ENCODE results near the gene NUP214. TPM values are rescaled to one million over a fixed set of nuclear protein-coding genes. Genes with fewer than 3 reads are reported as not detected.

The NUP214 gene
- total RNA-seq, 1 donor from 2014 or later = 24.7 TPM

GRCh38 chr9:131169563-131170240, 44.3 kb downstream of the NUP214 start:
- H3K4me3 ChIP-seq = no peak overlapping the region
- no peaks in the 10 kb centered on the region for H3K27me3 ChIP-seq (ENCODE audit: low read depth)
- peaks cover 11% of the 10 kb centered on the region for H3K4me1 ChIP-seq
- TF ChIP-seq, protein P1, sequence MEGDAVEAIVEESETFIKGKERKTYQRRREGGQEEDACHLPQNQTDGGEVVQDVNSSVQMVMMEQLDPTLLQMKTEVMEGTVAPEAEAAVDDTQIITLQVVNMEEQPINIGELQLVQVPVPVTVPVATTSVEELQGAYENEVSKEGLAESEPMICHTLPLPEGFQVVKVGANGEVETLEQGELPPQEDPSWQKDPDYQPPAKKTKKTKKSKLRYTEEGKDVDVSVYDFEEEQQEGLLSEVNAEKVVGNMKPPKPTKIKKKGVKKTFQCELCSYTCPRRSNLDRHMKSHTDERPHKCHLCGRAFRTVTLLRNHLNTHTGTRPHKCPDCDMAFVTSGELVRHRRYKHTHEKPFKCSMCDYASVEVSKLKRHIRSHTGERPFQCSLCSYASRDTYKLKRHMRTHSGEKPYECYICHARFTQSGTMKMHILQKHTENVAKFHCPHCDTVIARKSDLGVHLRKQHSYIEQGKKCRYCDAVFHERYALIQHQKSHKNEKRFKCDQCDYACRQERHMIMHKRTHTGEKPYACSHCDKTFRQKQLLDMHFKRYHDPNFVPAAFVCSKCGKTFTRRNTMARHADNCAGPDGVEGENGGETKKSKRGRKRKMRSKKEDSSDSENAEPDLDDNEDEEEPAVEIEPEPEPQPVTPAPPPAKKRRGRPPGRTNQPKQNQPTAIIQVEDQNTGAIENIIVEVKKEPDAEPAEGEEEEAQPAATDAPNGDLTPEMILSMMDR (IDR thresholded peaks at IDR 0.05; ENCODE audit: borderline replicate concordance) = no peak
- H3K9me3 ChIP-seq (replicated peaks) = no peaks in the 10 kb centered on the region
- no peak overlapping the region for H3K27ac ChIP-seq (replicated peaks)
- intact Hi-C loops (cut with micrococcal nuclease) = no loop called here
- no peak for DNase-seq
- peaks cover 31% of the 10 kb centered on the region for H3K36me3 ChIP-seq

- no peak overlapping the region for H3K27ac ChIP-seq (replicated peaks)
- TF ChIP-seq, protein P1 (IDR thresholded peaks at IDR 0.05; ENCODE audit: borderline replicate concordance) = no peak
- no peaks in the 10 kb centered on the region for H3K27me3 ChIP-seq (ENCODE audit: low read depth)
- H3K9me3 ChIP-seq (replicated peaks) = no peaks in the 10 kb centered on the region
- H3K36me3 ChIP-seq = peaks cover 55% of the 10 kb centered on the region
- peaks cover 11% of the 10 kb centered on the region for H3K4me1 ChIP-seq
- intact Hi-C loops (cut with micrococcal nuclease) = no loop called here
- no peak overlapping the region for H3K4me3 ChIP-seq
- no peak for DNase-seq
Observed at GRCh38 chr9:131173995-131174394, 48.6 kb downstream of the NUP214 start.

- Histone ChIP-seq H3K27ac (replicated peaks) (no peak overlapping the region), H3K4me3 (no peak overlapping the region), H3K4me1 (peaks cover 18% of the 10 kb centered on the region), H3K27me3 (ENCODE audit: low read depth) (no peaks in the 10 kb centered on the region), H3K9me3 (replicated peaks) (no peaks in the 10 kb centered on the region), H3K36me3 (peaks cover 63% of the 10 kb centered on the region)
- TF ChIP-seq, protein P1 (IDR thresholded peaks at IDR 0.05; ENCODE audit: borderline replicate concordance) = no peak
- intact Hi-C loops (cut with micrococcal nuclease) = no loop called here
- DNase-seq = no peak
Observed at GRCh38 chr9:131174681-131175239, 49.4 kb downstream of the NUP214 start.

- intact Hi-C loops (cut with micrococcal nuclease) = loop anchor here (1.0 kb wide), 1 partner anchor 158 kb away; no protein-coding TSS in a partner anchor
- H3K27me3 ChIP-seq (ENCODE audit: low read depth) = no peaks in the 10 kb centered on the region
- peak overlapping the region; percentile 3 for H3K27ac ChIP-seq (replicated peaks)
- TF ChIP-seq, protein P1 (IDR thresholded peaks at IDR 0.05; ENCODE audit: borderline replicate concordance) = no peak
- no peaks in the 10 kb centered on the region for H3K9me3 ChIP-seq (replicated peaks)
- peaks cover 34% of the 10 kb centered on the region for H3K4me1 ChIP-seq
- DNase-seq = no peak
- H3K36me3 ChIP-seq = peaks cover 67% of the 10 kb centered on the region
- H3K4me3 ChIP-seq = no peak overlapping the region
Observed at GRCh38 chr9:131177898-131178297, 52.5 kb downstream of the NUP214 start.

- intact Hi-C loops (cut with micrococcal nuclease) = loop anchor here (1.0 kb wide), 1 partner anchor 158 kb away; no protein-coding TSS in a partner anchor
- Histone ChIP-seq H3K27ac (replicated peaks) (peak overlapping the region; percentile 54), H3K4me1 (peaks cover 34% of the 10 kb centered on the region), H3K4me3 (no peak overlapping the region), H3K9me3 (replicated peaks) (no peaks in the 10 kb centered on the region), H3K36me3 (peaks cover 67% of the 10 kb centered on the region), H3K27me3 (ENCODE audit: low read depth) (no peaks in the 10 kb centered on the region)
- TF ChIP-seq, protein P1 (IDR thresholded peaks at IDR 0.05; ENCODE audit: borderline replicate concordance) = peak; percentile 98
- peak; percentile 68 for DNase-seq
Observed at GRCh38 chr9:131178382-131178781, 53.0 kb downstream of the NUP214 start.

All from left ventricle myocardium inferior (tissue), 1 donor.